HG03520 (cell line): ENCODE data around the gene PHGDH.
A peak's percentile ranks its signal among the peaks of the same experiment; 100 is the strongest.

Experiments used
- ATAC-seq: cut with Tn5 transposase; IDR thresholded peaks from one replicate; pipeline ENCODE4 v1.9.1; 2021; ENCODE audit warnings: mild to moderate bottlenecking, moderate library complexity; ENCODE audit not compliant: unreplicated experiment

PHGDH gene

GRCh38 chr1:119729044-119729443, 17.3 kb downstream of the PHGDH start:
- no peak for ATAC-seq

- no peak for ATAC-seq
Observed at GRCh38 chr1:119731060-119731459, 19.3 kb downstream of the PHGDH start.

- ATAC-seq: no peak
Observed at GRCh38 chr1:119731741-119732430, 20.2 kb downstream of the PHGDH start.

GRCh38 chr1:119732465-119733168, 20.9 kb downstream of the PHGDH start:
- ATAC-seq: no peak

- ATAC-seq: no peak
Observed at GRCh38 chr1:119733754-119734153, 22.0 kb downstream of the PHGDH start.

GRCh38 chr1:119735217-119735616, 23.5 kb downstream of the PHGDH start:
- no peak for ATAC-seq

- ATAC-seq: no peak
Observed at GRCh38 chr1:119736649-119737039, 24.9 kb downstream of the PHGDH start.

GRCh38 chr1:119737040-119737682, 25.4 kb downstream of the PHGDH start:
- ATAC-seq: no peak

- ATAC-seq: no peak
Observed at GRCh38 chr1:119738100-119738720, 26.5 kb downstream of the PHGDH start.

- ATAC-seq: no peak
Observed at GRCh38 chr1:119739150-119739549, 27.4 kb downstream of the PHGDH start.

- no peak for ATAC-seq
Observed at GRCh38 chr1:119740261-119740660, 28.5 kb downstream of the PHGDH start.

- no peak for ATAC-seq
Observed at GRCh38 chr1:119740896-119741780, 29.4 kb downstream of the PHGDH start.

- ATAC-seq: no peak
Observed at GRCh38 chr1:119742202-119742601, 30.5 kb downstream of the PHGDH start.

GRCh38 chr1:119742677-119743076, 30.9 kb downstream of the PHGDH start:
- ATAC-seq: no peak

GRCh38 chr1:119743308-119743707, 31.6 kb downstream of the PHGDH start:
- no peak for ATAC-seq

GRCh38 chr1:119743776-119744597, 32.3 kb downstream of the PHGDH start:
- peak; percentile 46 for ATAC-seq

- no peak for ATAC-seq
Observed at GRCh38 chr1:119744598-119744942, 32.8 kb downstream of the PHGDH start.

GRCh38 chr1:119745034-119745433, 33.3 kb downstream of the PHGDH start:
- ATAC-seq: no peak

GRCh38 chr1:119747451-119747850, 35.7 kb downstream of the PHGDH start:
- ATAC-seq: no peak

- no peak for ATAC-seq
Observed at GRCh38 chr1:119748040-119748439, 36.3 kb downstream of the PHGDH start.
